Ovary (tissue), 3 donors: ENCODE results near the gene FGF2.

Experiments used
- CTCF ChIP-seq, 3 donors: fragments of 450-650 bp in 2 of 3; fragments of 200-600 bp in 1 of 3; IDR thresholded peaks; one replicate each; pipeline versions ENCODE4 v1.5.1 to v1.8.0; 2016 to 2022; ENCODE audit warnings: antibody characterized with exemption in 3 of 3, mild to moderate bottlenecking in 1 of 3
- EP300 ChIP-seq: sonication (generic); formaldehyde crosslinking; IDR thresholded peaks from one replicate; pipeline ENCODE4 v1.6.1; 2017; ENCODE audit warnings: antibody characterized with exemption
- donor health status: DM: no; HTN: no; CAD: no.

DNA sequence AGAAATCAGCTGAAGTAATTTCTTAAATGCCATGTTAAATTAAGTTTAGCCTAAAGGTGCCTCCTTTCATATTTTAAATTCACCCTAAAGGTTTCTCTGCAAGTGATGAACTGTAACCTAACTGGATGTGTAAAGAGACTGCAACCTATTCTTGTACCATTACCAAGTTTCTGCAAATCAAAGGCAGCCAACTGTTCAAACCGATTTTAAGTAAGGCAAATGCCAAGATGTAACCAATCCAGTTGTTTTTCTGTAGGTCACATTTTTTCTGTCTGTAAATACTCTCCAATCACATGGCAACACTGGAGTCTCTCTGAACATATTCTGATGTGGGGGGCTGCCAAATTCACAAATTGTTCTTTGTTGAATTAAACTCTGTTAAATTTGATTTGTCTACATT is 42.4 kb upstream of the FGF2 start:
- TF ChIP-seq CTCF (IDR thresholded peaks at IDR 0.05) (no peak), EP300 (no peak)
